Activated CD8-positive, alpha-beta T cell treated with anti-CD3 and anti-CD28 coated beads for 36 hours (primary cell): ENCODE results near the gene E4F1. TPM values are rescaled to one million over a fixed set of nuclear protein-coding genes. Genes with fewer than 3 reads are reported as not detected.
"Not testable (repeated sequence)": the region's sequence is repeated elsewhere in the genome, so short reads cannot be mapped to it uniquely, and the experiment has no call there.

ENCODE experiments used
- ATAC-seq: fragments of 200-7000 bp; cut with Tn5 transposase; one replicate; pipeline ENCODE4 v1.10.0; 2021; ENCODE audit warnings: mild to moderate bottlenecking, moderate library complexity
- CTCF ChIA-PET: fragments of 350-600 bp; sonication (Branson Sonifier 250); formaldehyde crosslinking; loops from one replicate; lab custom pipeline; 2021; ENCODE audit warnings: antibody characterized with exemption; lab: Charles Lee
- POLR2A ChIA-PET: fragments of 350-600 bp; sonication (Branson Sonifier 250); formaldehyde crosslinking; loops from one replicate; lab custom pipeline; 2021; ENCODE audit warnings: antibody characterized with exemption; lab: Charles Lee
- DNase-seq: peaks from one replicate; pipeline ENCODE4 v3.0.0-alpha.2; 2020
- H3K27ac Mint-ChIP-seq: one replicate; pipeline ENCODE4 v1.8.0; 2021; ENCODE audit warnings: mild to moderate bottlenecking, mixed read lengths
- H3K27me3 Mint-ChIP-seq: one replicate; pipeline ENCODE4 v1.8.0; 2021; ENCODE audit warnings: mixed read lengths
- H3K36me3 Mint-ChIP-seq: one replicate; pipeline ENCODE4 v1.8.0; 2021; ENCODE audit warnings: low read depth, mixed read lengths
- H3K4me1 Mint-ChIP-seq: one replicate; pipeline ENCODE4 v1.8.0; 2021; ENCODE audit warnings: low read depth, mixed read lengths
- H3K4me3 Mint-ChIP-seq: one replicate; pipeline ENCODE4 v1.8.0; 2021; ENCODE audit warnings: mild to moderate bottlenecking, moderate library complexity, mixed read lengths
- H3K9me3 Mint-ChIP-seq: one replicate; pipeline ENCODE4 v1.8.0; 2021; ENCODE audit warnings: mixed read lengths
- intact Hi-C: fragments of 100-400 bp; cut with micrococcal nuclease; formaldehyde crosslinking; loops from one replicate; pipeline ENCODE4 v1.10.0; 2022
- total RNA-seq, 2 experiments: library from RNA; stranded (reverse); gene quantifications; one replicate each; pipeline ENCODE4 v1.2.3, GENCODE V29; 2021
- TF ChIP-seq, protein P1 (sequence below): fragments of 200-600 bp; IDR thresholded peaks from one replicate; pipeline ENCODE4 v1.8.0; 2022; ENCODE audit warnings: antibody characterized with exemption, mild to moderate bottlenecking

E4F1 gene
- total RNA-seq, 2 experiments from 2014 or later = 19.4 to 21.1 TPM

DNA sequence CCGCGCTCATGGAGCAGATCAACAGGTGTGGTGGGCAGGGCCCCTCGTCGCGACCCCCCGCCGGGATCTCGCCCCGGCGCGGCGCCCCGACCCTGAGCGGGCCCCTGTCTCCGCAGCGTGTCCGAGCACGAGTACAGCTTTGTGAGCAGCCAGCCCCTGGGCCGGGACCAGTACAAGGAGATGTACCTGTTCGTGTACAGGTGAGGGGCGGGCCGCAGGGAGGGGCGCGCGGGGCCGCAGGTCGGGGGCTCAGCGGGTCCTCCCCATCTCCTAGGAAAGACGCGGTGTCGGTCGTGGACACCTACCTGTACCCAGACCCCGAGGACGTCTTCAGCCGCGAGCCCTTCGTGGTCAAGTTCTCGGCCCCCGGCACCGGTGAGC lies 13.7 kb downstream of the E4F1 start:
- TF ChIP-seq, protein P1, sequence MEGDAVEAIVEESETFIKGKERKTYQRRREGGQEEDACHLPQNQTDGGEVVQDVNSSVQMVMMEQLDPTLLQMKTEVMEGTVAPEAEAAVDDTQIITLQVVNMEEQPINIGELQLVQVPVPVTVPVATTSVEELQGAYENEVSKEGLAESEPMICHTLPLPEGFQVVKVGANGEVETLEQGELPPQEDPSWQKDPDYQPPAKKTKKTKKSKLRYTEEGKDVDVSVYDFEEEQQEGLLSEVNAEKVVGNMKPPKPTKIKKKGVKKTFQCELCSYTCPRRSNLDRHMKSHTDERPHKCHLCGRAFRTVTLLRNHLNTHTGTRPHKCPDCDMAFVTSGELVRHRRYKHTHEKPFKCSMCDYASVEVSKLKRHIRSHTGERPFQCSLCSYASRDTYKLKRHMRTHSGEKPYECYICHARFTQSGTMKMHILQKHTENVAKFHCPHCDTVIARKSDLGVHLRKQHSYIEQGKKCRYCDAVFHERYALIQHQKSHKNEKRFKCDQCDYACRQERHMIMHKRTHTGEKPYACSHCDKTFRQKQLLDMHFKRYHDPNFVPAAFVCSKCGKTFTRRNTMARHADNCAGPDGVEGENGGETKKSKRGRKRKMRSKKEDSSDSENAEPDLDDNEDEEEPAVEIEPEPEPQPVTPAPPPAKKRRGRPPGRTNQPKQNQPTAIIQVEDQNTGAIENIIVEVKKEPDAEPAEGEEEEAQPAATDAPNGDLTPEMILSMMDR = no peak
- ATAC-seq (no peak), DNase-seq (no peak)
- H3K4me1 Mint-ChIP-seq = peaks cover 2% of the 10 kb centered on the region
- H3K36me3 Mint-ChIP-seq = peaks cover 19% of the 10 kb centered on the region
- no peaks in the 10 kb centered on the region for H3K27me3 Mint-ChIP-seq
- ChIA-PET POLR2A (interaction anchor here (0.8 to 3.5 kb wide), 5 partner anchors 11 to 82 kb away, joined by 3 to 16 read pairs (median 3); partner anchors contain the start of genes ECI1 and TRAF7), CTCF (no interaction called here)
- intact Hi-C loops = no loop called here
- no peak overlapping the region for H3K27ac Mint-ChIP-seq
- no peak overlapping the region for H3K4me3 Mint-ChIP-seq
- H3K9me3 Mint-ChIP-seq = no peaks in the 10 kb centered on the region

DNA sequence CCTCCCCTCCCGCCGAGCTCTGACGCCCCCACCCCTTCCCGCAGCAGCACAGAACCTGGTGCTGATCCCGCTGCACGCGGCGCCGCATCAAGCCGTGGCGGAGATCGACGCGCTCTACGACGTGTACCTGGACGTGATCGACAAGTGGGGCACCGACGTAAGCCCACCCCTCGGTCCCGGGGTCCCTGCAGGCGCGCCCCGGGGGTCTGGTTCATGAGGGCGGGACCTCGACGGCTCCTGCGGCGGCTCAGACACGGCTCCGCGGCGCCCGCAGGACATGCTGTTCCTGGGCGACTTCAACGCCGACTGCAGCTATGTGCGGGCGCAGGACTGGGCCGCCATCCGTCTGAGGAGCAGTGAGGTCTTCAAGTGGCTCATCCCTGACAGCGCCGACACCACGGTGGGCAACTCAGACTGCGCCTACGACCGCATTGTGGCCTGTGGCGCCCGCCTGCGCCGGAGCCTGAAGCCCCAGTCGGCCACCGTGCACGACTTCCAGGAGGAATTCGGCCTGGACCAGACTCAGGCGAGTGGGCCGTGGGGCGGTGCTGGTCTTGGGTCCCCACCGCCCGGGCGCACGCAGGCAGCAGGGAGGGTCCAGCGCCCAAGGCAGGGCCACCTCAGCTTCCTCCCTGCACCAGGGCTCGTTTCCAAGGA lies 14.2 kb downstream of the E4F1 start:
- H3K36me3 Mint-ChIP-seq = peaks cover 19% of the 10 kb centered on the region
- DNase-seq (no peak), ATAC-seq (no peak)
- no peak overlapping the region for H3K4me3 Mint-ChIP-seq
- intact Hi-C loops = no loop called here
- peaks cover 2% of the 10 kb centered on the region for H3K4me1 Mint-ChIP-seq
- TF ChIP-seq, protein P1 = no peak
- no peak overlapping the region for H3K27ac Mint-ChIP-seq
- H3K27me3 Mint-ChIP-seq = no peaks in the 10 kb centered on the region
- POLR2A ChIA-PET = interaction anchor here (0.8 to 3.5 kb wide), 5 partner anchors 10 to 22 kb away, joined by 3 to 16 read pairs (median 4); partner anchors contain the start of gene ECI1
- H3K9me3 Mint-ChIP-seq = no peaks in the 10 kb centered on the region
- CTCF ChIA-PET = no interaction called here

DNA sequence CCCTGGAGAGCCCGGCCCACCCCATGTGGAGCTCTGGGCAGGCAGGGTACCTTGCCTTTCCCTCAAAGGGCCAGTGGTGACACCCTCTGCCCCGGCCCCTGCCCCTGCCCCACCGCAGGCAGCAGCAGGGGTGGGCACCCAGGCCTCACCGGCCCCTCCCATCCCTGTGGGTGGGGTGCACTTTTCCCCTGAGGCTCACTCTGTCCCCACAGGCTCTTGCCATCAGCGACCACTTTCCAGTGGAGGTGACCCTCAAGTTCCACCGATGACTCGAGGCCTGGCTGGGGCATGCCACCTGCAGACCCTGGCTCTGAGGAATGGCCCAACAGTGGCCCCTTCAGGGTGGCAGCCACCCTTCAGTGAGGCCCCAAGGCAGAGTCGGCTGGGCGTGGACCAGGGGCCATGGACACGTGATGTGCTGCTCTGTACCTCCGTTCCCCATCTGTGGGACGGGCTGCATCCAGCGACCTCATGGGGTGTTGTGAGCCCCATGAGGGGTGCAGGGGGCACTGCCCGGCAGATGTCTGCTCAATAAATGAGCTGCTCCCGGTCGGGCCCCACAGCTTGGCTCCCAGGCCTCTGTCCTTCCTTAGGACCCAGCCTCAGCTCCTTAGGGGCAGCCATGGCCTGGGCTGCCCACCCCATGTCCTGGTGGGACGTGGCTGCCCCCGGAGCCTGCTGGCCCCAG lies 14.9 kb downstream of the E4F1 start:
- Mint-ChIP-seq H3K9me3 (no peaks in the 10 kb centered on the region), H3K4me1 (peaks cover 2% of the 10 kb centered on the region), H3K36me3 (peaks cover 16% of the 10 kb centered on the region), H3K4me3 (no peak overlapping the region), H3K27me3 (no peaks in the 10 kb centered on the region), H3K27ac (no peak overlapping the region)
- TF ChIP-seq, protein P1 = no peak
- peak; percentile 17 for ATAC-seq
- CTCF ChIA-PET = no interaction called here
- no peak for DNase-seq
- POLR2A ChIA-PET = interaction anchor here (0.9 to 3.5 kb wide), 7 partner anchors 12 to 83 kb away, joined by 3 to 16 read pairs (median 4); partner anchors contain the start of genes ECI1, RNPS1 and TRAF7
- intact Hi-C loops = no loop called here

DNA sequence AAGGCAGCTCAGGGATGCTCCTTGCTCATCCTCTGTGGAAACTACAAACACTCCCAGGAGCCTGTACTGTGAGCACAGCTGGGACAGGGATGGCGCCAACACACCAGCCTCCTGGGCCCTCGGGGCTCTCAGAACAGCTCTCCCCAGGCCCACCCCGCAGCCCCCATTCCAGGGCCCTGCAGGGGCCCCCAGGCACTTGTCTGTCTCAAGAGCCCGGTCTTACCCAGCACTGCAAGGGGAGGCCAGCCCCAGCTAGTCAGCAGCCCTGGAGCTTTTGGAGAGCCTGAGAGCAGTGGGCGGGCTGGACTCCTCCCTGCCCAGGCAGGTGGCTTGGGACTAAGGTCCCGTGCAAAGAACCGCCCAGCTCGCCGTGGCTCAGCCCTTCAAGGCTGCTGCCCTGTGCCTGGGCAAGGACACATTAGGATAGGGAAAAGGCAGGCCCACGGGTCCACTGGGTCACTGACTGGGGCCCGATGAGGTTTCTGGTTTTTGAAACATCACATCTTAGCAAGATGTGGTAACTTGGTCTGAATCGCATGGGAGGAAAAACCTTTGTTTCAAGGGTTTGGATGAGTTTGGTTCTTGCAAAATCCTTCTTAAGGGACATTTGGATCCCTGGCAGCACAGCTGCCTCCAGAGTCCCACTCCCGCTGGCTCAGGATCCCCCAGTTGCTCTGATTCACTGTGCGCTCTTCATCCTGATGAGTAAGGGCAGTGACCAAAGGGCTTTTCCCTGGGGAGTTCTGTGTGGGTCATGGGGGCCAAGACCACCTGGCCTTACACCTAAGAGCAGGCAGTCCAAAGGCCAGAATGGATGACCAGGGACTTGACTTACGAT lies 15.7 kb downstream of the E4F1 start:
- POLR2A ChIA-PET = interaction anchor here (0.8 to 1.4 kb wide), 7 partner anchors 12 to 84 kb away, joined by 3 to 4 read pairs (median 3); partner anchors contain the start of genes ECI1, RNPS1 and TRAF7
- H3K27me3 Mint-ChIP-seq = no peaks in the 10 kb centered on the region
- peaks cover 14% of the 10 kb centered on the region for H3K36me3 Mint-ChIP-seq
- H3K4me3 Mint-ChIP-seq = no peak overlapping the region
- no peak overlapping the region for H3K27ac Mint-ChIP-seq
- DNase-seq = no peak
- H3K9me3 Mint-ChIP-seq = no peaks in the 10 kb centered on the region
- ATAC-seq = no peak
- intact Hi-C loops = no loop called here
- CTCF ChIA-PET = no interaction called here
- TF ChIP-seq, protein P1 = no peak
- H3K4me1 Mint-ChIP-seq = peaks cover 2% of the 10 kb centered on the region

DNA sequence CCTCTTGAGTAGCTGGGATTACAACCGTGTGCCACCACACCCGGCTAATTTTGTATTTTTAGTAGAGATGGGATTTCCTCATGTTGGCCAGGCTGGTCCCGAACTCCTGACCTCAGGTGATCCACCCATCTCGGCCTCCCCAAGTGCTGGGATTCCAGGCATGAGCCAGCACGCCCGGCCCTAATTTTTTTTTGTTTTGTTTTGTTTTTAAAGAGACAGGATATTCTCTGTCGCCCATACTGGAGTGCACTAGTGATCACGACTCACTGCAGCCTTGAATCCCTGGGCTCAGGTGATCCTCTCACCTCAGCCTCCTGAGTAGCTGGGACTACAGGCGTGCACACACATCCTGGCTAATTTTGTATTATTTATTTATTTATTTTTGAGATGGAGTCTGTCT lies 16.9 kb downstream of the E4F1 start:
- H3K36me3 Mint-ChIP-seq, intact Hi-C loops, ATAC-seq, DNase-seq, H3K27me3 Mint-ChIP-seq, H3K9me3 Mint-ChIP-seq, H3K27ac Mint-ChIP-seq, H3K4me1 Mint-ChIP-seq, CTCF ChIA-PET, H3K4me3 Mint-ChIP-seq: not testable (repeated sequence)
- POLR2A ChIA-PET = interaction anchor here (0.5 to 1.3 kb wide), 4 partner anchors 10 to 17 kb away, joined by 3 read pairs; partner anchors contain the start of gene E4F1
